HG02885 (cell line): ENCODE measurements around the gene WDR48.

Source experiments
- ATAC-seq: cut with Tn5 transposase; IDR thresholded peaks from one replicate; pipeline ENCODE4 v1.9.1; 2021; ENCODE audit warnings: mild to moderate bottlenecking; ENCODE audit not compliant: unreplicated experiment, poor library complexity

The WDR48 gene

GRCh38 chr3:39062180-39062579 lies 10.4 kb downstream of the WDR48 start:
- ATAC-seq, result no peak

- ATAC-seq, result no peak
Observed at GRCh38 chr3:39063143-39063542, 11.3 kb downstream of the WDR48 start.

- ATAC-seq, result no peak
Observed at GRCh38 chr3:39064646-39065045, 12.8 kb downstream of the WDR48 start.

- peak; percentile 100 for ATAC-seq
Observed at GRCh38 chr3:39065197-39065596, 13.4 kb downstream of the WDR48 start.

- ATAC-seq, result no peak
Observed at GRCh38 chr3:39067286-39067685, 15.5 kb downstream of the WDR48 start.

- ATAC-seq, result no peak
Observed at GRCh38 chr3:39068556-39068955, 16.7 kb downstream of the WDR48 start.

GRCh38 chr3:39075910-39076309 lies 24.1 kb downstream of the WDR48 start:
- no peak for ATAC-seq

GRCh38 chr3:39079530-39079929 lies 27.7 kb downstream of the WDR48 start:
- ATAC-seq, result no peak

- no peak for ATAC-seq
Observed at GRCh38 chr3:39080026-39080425, 28.2 kb downstream of the WDR48 start.

- no peak for ATAC-seq
Observed at GRCh38 chr3:39082666-39083313, 31.0 kb downstream of the WDR48 start.

- no peak for ATAC-seq
Observed at GRCh38 chr3:39086144-39086543, 34.3 kb downstream of the WDR48 start.

- ATAC-seq, result no peak
Observed at GRCh38 chr3:39088456-39088855, 36.6 kb downstream of the WDR48 start.

- no peak for ATAC-seq
Observed at GRCh38 chr3:39088889-39089288, 37.1 kb downstream of the WDR48 start.

GRCh38 chr3:39090922-39091321 lies 39.1 kb downstream of the WDR48 start:
- ATAC-seq, result no peak

GRCh38 chr3:39094851-39095677 lies 43.2 kb downstream of the WDR48 start:
- no peak for ATAC-seq

- ATAC-seq, result no peak
Observed at GRCh38 chr3:39095778-39096177, 44.0 kb downstream of the WDR48 start.

GRCh38 chr3:39096775-39097174 lies 45.0 kb downstream of the WDR48 start:
- ATAC-seq, result no peak

GRCh38 chr3:39097716-39098472 lies 46.1 kb downstream of the WDR48 start:
- ATAC-seq, result no peak

- ATAC-seq, result no peak
Observed at GRCh38 chr3:39098473-39099000, 46.7 kb downstream of the WDR48 start.

GRCh38 chr3:39099242-39099641 lies 47.4 kb downstream of the WDR48 start:
- ATAC-seq, result no peak
